Astrocyte of the spinal cord (primary cell): ENCODE results near the gene TDRD7.
A peak's percentile ranks its signal among the peaks of the same experiment; 100 is the strongest.

ENCODE experiments used
- DNase-seq: peaks from one replicate; pipeline ENCODE4 v3.0.0; 2011; ENCODE audit warnings: low read depth, low spot score
- H3K4me3 ChIP-seq: 2 replicates; pipeline ENCODE4 v1.5.1; 2011; ENCODE audit warnings: low read depth, mild to moderate bottlenecking, low read length, moderate library complexity
- in situ Hi-C: cut with HindIII; loops from 2 replicates; pipeline ENCODE4 v1.10.0; 2017; ENCODE audit warnings: low sequenced_read_pairs
- TF ChIP-seq, protein P1 (sequence below): IDR thresholded peaks from 2 replicates; pipeline ENCODE4 v1.5.1; 2012; ENCODE audit warnings: low read depth, mild to moderate bottlenecking, low read length, inconsistent platforms

The TDRD7 gene, protein sequence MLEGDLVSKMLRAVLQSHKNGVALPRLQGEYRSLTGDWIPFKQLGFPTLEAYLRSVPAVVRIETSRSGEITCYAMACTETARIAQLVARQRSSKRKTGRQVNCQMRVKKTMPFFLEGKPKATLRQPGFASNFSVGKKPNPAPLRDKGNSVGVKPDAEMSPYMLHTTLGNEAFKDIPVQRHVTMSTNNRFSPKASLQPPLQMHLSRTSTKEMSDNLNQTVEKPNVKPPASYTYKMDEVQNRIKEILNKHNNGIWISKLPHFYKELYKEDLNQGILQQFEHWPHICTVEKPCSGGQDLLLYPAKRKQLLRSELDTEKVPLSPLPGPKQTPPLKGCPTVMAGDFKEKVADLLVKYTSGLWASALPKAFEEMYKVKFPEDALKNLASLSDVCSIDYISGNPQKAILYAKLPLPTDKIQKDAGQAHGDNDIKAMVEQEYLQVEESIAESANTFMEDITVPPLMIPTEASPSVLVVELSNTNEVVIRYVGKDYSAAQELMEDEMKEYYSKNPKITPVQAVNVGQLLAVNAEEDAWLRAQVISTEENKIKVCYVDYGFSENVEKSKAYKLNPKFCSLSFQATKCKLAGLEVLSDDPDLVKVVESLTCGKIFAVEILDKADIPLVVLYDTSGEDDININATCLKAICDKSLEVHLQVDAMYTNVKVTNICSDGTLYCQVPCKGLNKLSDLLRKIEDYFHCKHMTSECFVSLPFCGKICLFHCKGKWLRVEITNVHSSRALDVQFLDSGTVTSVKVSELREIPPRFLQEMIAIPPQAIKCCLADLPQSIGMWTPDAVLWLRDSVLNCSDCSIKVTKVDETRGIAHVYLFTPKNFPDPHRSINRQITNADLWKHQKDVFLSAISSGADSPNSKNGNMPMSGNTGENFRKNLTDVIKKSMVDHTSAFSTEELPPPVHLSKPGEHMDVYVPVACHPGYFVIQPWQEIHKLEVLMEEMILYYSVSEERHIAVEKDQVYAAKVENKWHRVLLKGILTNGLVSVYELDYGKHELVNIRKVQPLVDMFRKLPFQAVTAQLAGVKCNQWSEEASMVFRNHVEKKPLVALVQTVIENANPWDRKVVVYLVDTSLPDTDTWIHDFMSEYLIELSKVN

DNA sequence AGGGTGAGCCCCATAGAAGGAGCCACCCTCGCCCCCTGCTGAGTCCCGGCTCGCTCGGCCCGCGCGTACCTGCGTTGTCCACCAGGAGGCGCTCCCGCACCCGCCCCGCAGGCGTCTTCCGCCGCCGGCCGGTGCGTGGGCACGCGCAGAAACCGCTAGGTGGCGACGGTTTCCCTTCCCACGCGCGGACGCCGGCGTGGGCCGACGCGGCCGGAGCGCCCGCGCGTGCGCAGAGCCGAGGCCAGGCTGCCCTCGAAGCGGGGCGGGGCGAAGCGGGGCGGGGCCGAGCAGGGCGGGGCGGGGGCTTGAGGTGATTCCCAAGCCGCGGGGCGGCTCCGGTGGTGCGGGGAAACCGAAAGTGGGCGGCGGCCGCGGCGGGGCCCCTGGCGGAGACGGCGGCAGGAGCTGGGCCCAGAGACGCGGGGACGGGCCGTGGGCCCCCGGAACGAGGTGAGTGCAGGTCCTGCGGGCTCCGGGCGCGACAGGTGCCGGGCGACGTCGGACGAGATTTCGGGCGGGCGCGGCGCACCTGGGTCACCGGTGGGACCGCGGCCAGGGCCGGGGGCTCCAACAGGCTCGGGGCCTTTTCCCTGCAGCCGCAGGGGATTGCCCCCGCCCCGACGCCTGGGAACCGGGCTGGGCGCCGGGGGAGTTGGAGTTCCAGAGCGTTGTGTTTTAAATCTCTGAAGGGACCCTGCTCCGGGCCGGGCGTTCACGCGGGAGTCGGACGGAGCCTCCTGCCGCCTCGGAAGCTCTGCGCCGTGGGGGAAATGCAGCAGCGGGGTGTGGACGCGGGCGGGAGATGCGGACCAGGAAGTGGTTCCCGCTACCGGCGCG is at the start of gene TDRD7:
Gene TDRD7, plus strand, starts transcription at position 308 of the 837 bp plus-strand sequence. CDS start 16,370 bp downstream, outside the sequence.
- DNase-seq: peak; percentile 67
- in situ Hi-C loops: no loop called here
- TF ChIP-seq, protein P1, sequence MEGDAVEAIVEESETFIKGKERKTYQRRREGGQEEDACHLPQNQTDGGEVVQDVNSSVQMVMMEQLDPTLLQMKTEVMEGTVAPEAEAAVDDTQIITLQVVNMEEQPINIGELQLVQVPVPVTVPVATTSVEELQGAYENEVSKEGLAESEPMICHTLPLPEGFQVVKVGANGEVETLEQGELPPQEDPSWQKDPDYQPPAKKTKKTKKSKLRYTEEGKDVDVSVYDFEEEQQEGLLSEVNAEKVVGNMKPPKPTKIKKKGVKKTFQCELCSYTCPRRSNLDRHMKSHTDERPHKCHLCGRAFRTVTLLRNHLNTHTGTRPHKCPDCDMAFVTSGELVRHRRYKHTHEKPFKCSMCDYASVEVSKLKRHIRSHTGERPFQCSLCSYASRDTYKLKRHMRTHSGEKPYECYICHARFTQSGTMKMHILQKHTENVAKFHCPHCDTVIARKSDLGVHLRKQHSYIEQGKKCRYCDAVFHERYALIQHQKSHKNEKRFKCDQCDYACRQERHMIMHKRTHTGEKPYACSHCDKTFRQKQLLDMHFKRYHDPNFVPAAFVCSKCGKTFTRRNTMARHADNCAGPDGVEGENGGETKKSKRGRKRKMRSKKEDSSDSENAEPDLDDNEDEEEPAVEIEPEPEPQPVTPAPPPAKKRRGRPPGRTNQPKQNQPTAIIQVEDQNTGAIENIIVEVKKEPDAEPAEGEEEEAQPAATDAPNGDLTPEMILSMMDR: peak; percentile 95
- H3K4me3 ChIP-seq: peak within 1 kb of the TSS; percentile 60

DNA sequence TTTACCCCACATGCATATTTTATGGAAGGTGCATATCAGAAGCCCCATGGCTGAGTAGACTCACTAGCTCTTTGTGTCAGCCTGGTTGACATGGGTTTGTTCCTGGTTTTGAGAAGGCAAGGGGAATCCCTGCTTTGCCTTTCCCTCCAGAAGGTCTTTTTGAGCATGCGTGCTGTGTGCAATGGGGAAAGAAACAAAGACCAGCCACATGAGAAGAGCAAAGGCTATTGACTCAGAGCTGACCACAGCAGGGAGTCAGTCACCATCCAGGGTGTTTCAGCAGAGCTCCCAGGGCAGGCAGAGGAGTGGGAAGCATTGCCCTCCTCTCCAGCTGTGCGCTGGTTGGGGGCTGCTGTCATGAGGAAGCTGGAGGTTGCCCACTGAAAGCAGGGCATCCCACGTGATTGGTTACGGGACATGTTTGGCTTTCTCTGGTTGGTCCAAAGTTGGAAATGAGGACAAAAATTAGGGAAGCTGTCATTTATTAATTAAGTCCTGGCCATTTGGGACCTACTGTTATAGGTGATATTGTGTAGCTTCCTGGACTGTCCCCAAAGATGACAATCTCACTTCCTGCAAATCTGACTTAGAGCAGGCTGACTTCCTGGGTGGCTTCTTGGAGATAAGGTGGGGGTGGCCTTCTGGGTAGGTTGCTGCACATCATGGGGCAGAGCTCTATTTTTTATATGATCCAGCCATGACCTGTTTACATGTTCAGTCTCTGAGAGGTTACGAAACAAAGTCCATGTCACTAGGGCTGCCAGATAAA is 48.9 kb upstream of the TDRD7 start:
- TF ChIP-seq, protein P1: no peak
- H3K4me3 ChIP-seq: no peak overlapping the region
- no peak for DNase-seq
- in situ Hi-C loops: no loop called here

DNA sequence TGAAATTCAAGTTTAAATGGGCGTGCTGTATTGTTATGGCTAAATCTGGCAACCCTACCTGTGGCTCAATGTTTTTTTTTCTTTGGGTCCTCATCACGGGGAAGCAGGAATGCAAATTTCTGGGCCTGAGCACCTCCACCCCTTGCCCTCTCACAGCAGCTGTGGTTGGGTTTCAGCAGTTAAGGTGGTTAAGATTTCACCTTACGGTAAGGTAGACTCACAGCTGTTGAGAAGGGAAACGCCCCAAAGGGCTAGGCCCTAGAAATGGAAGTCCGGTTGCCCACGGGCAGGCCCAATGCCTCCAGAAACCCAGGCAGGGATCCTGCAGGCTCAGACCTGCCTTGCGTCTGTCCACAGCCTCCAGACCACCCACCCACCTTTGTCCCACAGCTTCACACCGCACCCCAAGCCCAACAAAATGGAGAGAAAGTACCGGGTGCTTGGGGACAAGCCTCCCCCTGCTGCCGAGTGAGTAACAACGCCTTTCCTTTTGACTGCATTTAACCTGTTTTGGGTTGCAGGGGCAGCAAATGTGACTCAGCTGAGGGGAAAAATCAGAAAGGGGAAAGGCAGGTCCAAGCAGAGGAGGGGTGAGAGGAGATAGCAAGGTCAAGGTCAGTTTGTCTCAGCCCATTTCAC is 48.1 kb upstream of the TDRD7 start:
- H3K4me3 ChIP-seq: no peak overlapping the region
- in situ Hi-C loops: no loop called here
- DNase-seq: no peak
- TF ChIP-seq, protein P1: no peak

DNA sequence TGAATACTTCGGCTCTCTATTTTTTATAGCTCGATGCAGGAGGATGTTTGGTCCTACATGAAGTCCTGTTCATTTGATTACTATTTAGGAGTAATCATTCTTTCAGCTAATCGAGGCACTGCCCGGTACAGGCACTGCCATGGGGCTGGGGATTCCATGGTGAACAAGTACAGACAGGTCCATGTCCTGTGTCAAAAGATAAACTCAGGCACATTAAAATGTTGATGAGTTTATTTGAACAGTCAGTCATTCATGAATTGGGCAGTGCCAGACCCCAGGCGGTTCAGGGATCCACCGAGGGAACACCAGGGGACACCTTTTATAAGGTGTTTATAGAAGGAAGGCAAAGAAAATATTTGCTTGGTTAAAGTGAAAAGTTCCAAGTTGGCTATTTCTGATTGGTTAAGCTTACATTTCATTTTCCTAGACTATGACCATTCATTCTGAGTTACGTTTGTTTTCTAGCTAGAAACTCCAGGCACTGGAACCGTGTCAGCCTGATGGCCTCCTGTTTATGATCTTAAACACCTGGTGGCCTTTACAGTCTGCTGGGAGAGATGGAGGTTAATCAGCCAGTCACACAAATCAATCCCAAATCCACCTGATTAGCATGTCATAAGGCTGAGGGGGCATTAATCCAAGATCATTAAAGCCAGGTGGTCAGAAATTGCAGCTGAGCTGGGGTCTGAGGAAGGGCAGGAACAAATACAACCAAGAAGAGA is 47.0 kb upstream of the TDRD7 start:
- TF ChIP-seq, protein P1: no peak
- DNase-seq: no peak
- H3K4me3 ChIP-seq: no peak overlapping the region
- in situ Hi-C loops: no loop called here

DNA sequence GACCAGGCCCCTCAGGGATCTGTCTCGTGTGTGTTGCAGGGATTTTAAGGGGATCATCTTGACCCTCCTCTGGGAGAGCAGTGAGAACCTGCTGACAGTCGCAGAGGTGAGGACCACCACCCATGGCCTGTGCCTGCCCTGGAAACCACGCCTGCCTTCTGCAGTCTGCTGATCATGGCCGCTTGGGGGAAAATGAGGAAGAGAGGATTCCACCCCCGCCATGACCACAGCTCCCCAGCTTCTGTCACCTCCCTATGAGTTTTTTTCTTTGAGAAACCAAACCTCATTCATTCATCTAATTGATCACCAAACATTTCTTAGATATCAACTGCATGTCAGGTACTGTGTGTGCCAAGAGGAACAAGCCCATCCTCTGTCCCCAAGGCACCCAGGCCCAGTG is 46.3 kb upstream of the TDRD7 start:
- in situ Hi-C loops: no loop called here
- TF ChIP-seq, protein P1: no peak
- DNase-seq: no peak
- H3K4me3 ChIP-seq: no peak overlapping the region
